HG02943 (cell line): Measurements from ENCODE around the gene DNMT3B.

Experiments used
- ATAC-seq: cut with Tn5 transposase; IDR thresholded peaks from one replicate; pipeline ENCODE4 v1.9.1; 2021; ENCODE audit warnings: mild to moderate bottlenecking, low read depth, moderate library complexity; ENCODE audit not compliant: unreplicated experiment

The DNMT3B gene

GRCh38 chr20:32820698-32821377, 58.7 kb downstream of the DNMT3B start:
- no peak for ATAC-seq

DNA sequence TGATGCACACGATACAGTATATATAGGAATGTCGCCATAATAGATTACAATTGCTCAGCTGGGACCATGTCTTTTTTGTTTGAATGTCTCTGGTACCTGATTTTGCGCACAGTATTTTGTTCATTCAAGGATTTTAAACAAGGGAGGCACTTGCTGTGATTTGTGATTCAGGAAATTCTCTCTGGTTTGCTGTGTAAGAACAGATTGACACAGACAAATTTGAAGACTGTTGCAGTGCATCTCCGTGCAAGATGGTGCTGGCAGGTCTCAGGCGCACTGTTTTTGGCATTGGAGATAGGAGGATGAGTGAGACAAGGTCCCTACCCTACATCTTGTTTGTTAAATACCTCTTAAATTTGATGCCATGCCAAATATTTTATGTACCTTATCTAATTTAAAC, 60.0 kb downstream of the DNMT3B start:
- no peak for ATAC-seq

DNA sequence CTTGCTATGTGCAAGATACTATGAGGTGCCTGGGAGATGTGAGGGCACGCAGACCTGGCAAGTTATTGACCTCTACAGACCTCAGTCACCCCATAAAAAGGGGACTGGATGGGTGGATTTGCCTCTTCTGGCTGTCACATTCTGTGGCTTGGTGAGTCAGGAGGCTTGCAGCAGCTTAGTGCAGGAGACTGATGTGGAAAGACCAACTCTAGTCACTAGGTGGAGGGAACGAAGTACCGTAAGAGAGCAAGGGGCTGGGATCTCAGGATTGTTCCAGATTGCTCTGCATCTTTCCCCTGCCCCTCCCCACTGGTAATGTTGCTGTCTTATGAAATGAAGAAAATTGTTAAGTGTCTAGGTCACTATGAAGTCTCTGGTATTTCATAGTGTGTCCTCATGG, 60.9 kb downstream of the DNMT3B start:
- ATAC-seq = no peak

GRCh38 chr20:32823737-32824588, 61.8 kb downstream of the DNMT3B start:
- ATAC-seq = no peak

DNA sequence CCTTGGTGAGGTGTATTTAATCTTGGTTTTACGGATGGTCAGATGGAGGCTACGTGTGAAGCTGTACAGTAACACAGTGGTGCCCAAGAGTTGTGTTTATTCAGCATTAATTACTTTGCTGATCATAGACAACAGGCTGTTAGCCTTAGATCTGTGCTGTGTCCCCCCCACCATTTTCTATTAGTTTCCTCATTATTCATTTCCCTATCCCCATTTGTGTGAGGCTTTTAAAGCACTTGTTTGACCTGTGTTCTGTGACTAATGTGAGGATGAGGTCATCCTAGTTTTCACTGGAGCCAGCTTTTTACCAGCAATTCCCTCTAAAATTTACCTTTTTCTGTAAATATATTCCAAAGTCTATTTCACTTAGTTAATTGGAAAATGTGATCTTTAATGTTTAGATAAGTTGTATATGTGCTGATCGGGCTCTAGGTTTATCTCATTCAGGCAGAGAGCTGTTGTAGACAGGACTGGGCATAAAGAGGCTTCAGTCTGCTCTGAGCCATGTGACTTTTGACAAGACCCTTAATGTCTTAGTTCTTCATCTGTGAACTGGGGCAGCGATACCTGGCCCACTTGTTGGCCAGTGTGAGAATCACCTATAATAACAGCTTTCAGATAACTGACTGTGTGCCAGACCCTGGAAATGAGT, 66.0 kb downstream of the DNMT3B start:
- no peak for ATAC-seq

GRCh38 chr20:32829311-32830005, 67.3 kb downstream of the DNMT3B start:
- ATAC-seq = no peak

DNA sequence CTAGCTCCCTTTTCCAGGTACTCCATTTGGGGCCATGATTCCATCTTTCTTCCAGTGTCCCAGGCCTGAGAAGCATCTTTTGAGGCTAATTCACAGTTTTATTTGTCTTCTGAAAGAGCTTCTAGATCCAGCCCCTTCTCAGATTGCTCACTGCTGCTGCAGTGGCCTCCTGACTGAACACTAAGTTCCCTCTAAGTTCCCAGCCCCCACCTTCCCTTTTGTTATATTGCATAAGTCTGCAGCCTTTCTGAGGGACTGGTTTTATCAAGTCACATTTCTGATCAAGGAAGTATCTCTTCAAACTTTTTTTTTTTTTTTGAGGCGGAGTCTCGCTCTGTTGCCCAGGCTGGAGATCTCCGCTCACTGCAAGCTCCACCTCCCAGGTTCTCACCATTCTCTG, 68.3 kb downstream of the DNMT3B start:
- ATAC-seq = no peak

- no peak for ATAC-seq
Measured at GRCh38 chr20:32831982-32832381, 69.8 kb downstream of the DNMT3B start.

- ATAC-seq = no peak
Measured at GRCh38 chr20:32832664-32833063, 70.5 kb downstream of the DNMT3B start.

- no peak for ATAC-seq
Measured at GRCh38 chr20:32834972-32835371, 72.8 kb downstream of the DNMT3B start.

DNA sequence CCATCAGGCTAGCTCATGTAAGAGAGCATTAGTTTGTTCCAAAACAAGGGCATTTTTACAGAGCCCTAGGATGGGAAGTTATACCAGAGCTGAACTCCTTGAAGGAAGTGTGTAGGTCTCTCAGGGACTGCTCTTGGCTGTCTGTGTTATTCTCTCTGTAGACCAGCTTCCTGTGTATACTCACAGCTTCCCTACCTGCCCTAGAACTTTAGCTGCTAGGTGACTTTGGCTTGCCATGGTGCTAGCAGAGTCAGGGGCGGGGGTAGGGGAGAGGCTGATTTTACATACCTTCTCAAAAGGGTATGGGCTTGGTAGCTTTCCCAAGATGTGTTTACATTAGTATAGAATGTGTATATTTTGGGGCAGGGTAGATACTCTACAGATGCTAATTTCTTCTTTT, 75.0 kb downstream of the DNMT3B start:
- no peak for ATAC-seq

- ATAC-seq = no peak
Measured at GRCh38 chr20:32839227-32839981, 77.2 kb downstream of the DNMT3B start.

- ATAC-seq = no peak
Measured at GRCh38 chr20:32839982-32840285, 77.7 kb downstream of the DNMT3B start.

- ATAC-seq = no peak
Measured at GRCh38 chr20:32841174-32841573, 79.0 kb downstream of the DNMT3B start.

DNA sequence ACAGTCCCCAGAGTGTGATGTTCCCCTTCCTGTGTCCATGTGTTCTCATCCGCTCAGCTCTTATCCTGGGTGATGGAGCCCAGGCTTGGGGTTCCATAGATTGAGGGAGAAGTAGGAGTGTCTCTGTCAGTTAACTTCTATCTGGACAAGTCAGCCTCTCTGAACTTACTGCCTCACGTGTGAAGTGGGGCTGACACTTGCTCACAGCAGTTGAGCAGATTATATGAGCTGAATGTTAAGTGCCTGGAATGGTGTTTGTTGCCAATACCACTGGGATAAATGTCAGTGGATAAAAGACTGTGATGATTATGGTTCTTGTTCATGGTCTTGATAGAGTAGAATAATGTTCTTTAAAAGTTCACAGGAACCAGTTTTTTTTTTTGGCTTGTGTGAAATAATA, 79.4 kb downstream of the DNMT3B start:
- ATAC-seq = no peak

DNA sequence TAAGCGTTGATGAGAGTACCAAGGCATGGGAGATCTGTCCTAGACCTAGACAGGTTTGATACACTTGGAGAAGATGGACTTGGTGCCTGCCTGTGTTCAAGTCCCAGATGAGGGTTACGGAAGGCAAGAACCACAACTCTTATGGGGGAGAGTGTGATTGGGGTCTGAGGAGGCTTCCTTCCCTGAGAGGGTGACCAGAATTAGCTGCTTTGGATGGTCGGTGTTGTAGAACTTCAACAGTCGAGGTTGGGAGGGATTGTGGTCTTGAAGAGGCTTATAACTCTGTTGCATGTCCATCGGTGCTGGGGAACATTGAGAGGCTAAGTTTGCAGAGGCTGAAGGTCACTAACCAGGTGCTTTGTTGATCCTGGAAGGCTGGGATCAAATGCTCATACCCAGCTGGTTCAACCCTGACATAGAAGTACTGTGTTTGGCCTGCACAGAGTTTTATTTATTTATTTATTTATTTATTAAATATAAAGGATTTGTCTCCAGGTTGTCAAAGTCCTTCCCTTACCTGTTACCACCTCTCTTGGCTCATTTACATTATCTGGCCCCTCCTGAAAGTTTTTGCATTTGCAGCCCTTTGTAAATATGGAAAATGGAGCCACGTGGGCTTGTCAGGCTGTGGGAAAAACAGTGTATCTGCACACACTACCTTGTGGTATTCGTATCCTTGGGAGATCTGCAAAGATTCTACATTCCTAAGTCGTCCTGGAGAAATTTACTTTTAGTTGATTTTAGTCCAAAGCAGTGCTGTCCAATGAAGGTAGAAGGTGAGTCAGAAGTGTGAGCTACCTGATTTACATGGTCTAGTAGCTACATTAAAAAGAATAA, 80.7 kb downstream of the DNMT3B start:
- no peak for ATAC-seq

GRCh38 chr20:32845786-32846185, 83.6 kb downstream of the DNMT3B start:
- no peak for ATAC-seq

DNA sequence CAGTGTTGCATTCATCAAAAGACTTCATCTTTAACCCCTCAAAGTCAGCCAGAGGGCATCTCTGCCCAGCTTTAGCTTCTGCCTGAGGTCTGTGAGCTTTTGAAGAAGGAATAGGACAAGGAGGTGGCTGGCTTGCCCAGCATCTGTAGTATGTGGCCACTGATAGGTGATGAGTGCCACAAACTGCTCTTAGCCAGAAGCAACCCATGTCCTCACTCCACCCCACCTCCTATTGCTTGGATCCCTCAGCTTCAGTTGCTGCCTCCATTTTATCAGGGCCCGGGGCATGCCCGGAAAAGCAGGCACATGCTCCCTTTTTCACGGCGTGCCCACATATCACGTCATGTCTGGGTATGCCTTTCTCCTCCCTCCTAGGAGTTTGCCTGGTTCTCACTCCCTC, 84.7 kb downstream of the DNMT3B start:
- ATAC-seq = no peak

- ATAC-seq = no peak
Measured at GRCh38 chr20:32847964-32848363, 85.8 kb downstream of the DNMT3B start.

GRCh38 chr20:32848846-32849245, 86.7 kb downstream of the DNMT3B start:
- ATAC-seq = no peak
